H9 (cell line): ENCODE data around the gene WDR27. TPM values are rescaled to one million over a fixed set of nuclear protein-coding genes. Genes with fewer than 3 reads are reported as not detected.

ENCODE experiments used
- DNase-seq: peaks from one replicate; pipeline ENCODE4 v3.0.0-alpha.2; 2017
- H2AFZ ChIP-seq: one replicate; pipeline ENCODE4 v1.6.1; 2013; ENCODE audit warnings: mild to moderate bottlenecking, low read length, control low read depth, moderate library complexity
- H2AK5ac ChIP-seq: 2 replicates; pipeline ENCODE4 v1.6.1; 2013; ENCODE audit warnings: low read length, control low read depth, mixed read lengths; ENCODE audit not compliant: insufficient read length
- H2BK120ac ChIP-seq: one replicate; pipeline ENCODE4 v1.6.1; 2013; ENCODE audit warnings: low read depth, mild to moderate bottlenecking, low read length, control low read depth, inconsistent platforms; ENCODE audit not compliant: poor library complexity, severe bottlenecking
- H2BK12ac ChIP-seq: 2 replicates; pipeline ENCODE4 v1.6.1; 2013; ENCODE audit warnings: low read length, control low read depth, mixed read lengths, low read depth; ENCODE audit not compliant: insufficient read length
- H2BK15ac ChIP-seq: 2 replicates; pipeline ENCODE4 v1.6.1; 2013; ENCODE audit warnings: low read depth, low read length, control low read depth
- H2BK20ac ChIP-seq: one replicate; pipeline ENCODE4 v1.6.1; 2013; ENCODE audit warnings: low read depth, mild to moderate bottlenecking, low read length, control low read depth, inconsistent platforms; ENCODE audit not compliant: poor library complexity, severe bottlenecking
- H2BK5ac ChIP-seq: 2 replicates; pipeline ENCODE4 v1.6.1; 2013; ENCODE audit warnings: low read length, control low read depth, mixed read lengths; ENCODE audit not compliant: insufficient read length
- H3K14ac ChIP-seq: 2 replicates; pipeline ENCODE4 v1.6.1; 2013; ENCODE audit warnings: low read length, control low read depth; ENCODE audit not compliant: insufficient read depth
- H3K18ac ChIP-seq: 2 replicates; pipeline ENCODE4 v1.6.1; 2013; ENCODE audit warnings: low read depth, mild to moderate bottlenecking, mixed read lengths, low read length, control low read depth; ENCODE audit not compliant: insufficient read length
- H3K23ac ChIP-seq: 2 replicates; pipeline ENCODE4 v1.6.1; 2013; ENCODE audit warnings: low read length, control low read depth, mixed read lengths, low read depth; ENCODE audit not compliant: insufficient read length
- H3K23me2 ChIP-seq: 2 replicates; pipeline ENCODE4 v1.6.1; 2013; ENCODE audit warnings: low read depth, mild to moderate bottlenecking, mixed read lengths, low read length, control low read depth; ENCODE audit not compliant: insufficient read length, poor library complexity, severe bottlenecking
- H3K27ac ChIP-seq: 2 replicates; pipeline ENCODE4 v1.5.1; 2013; ENCODE audit warnings: low read length, control low read depth, mixed read lengths, low read depth; ENCODE audit not compliant: insufficient read length
- H3K27me3 ChIP-seq: 2 replicates; pipeline ENCODE4 v1.6.1; 2013; ENCODE audit warnings: low read length, control low read depth, inconsistent platforms; ENCODE audit not compliant: insufficient read depth
- H3K4ac ChIP-seq: 2 replicates; pipeline ENCODE4 v1.6.1; 2013; ENCODE audit warnings: low read depth, mild to moderate bottlenecking, control low read depth, inconsistent platforms, low read length, moderate library complexity
- H3K4me1 ChIP-seq: 2 replicates; pipeline ENCODE4 v1.6.1; 2013; ENCODE audit warnings: low read length, control low read depth, inconsistent platforms; ENCODE audit not compliant: insufficient read depth
- H3K4me2 ChIP-seq: 2 replicates; pipeline ENCODE4 v1.6.1; 2013; ENCODE audit warnings: low read length, control low read depth, mixed read lengths; ENCODE audit not compliant: insufficient read length, insufficient read depth
- H3K56ac ChIP-seq: 2 replicates; pipeline ENCODE4 v1.6.1; 2013; ENCODE audit warnings: low read depth, mild to moderate bottlenecking, mixed read lengths, low read length, control low read depth; ENCODE audit not compliant: insufficient read length
- H3K79me1 ChIP-seq: 2 replicates; pipeline ENCODE4 v1.6.1; 2013; ENCODE audit warnings: low read depth, mild to moderate bottlenecking, moderate library complexity, low read length, control low read depth, inconsistent platforms; ENCODE audit not compliant: insufficient read depth, poor library complexity, severe bottlenecking
- H3K79me2 ChIP-seq: 2 replicates; pipeline ENCODE4 v1.6.1; 2013; ENCODE audit warnings: low read length, control low read depth, inconsistent platforms; ENCODE audit not compliant: insufficient read depth
- H3K9ac ChIP-seq: 2 replicates; pipeline ENCODE4 v1.6.1; 2013; ENCODE audit warnings: low read length, control low read depth, mixed read lengths; ENCODE audit not compliant: insufficient read length; ENCODE audit errors: extremely low read depth
- H3K9me3 ChIP-seq: one replicate; pipeline ENCODE4 v1.6.1; 2013; ENCODE audit warnings: low read depth, low read length, inconsistent platforms; ENCODE audit not compliant: control insufficient read depth
- H3T11ph ChIP-seq: one replicate; pipeline ENCODE4 v1.6.1; 2013; ENCODE audit warnings: mild to moderate bottlenecking, low read length, control low read depth, inconsistent platforms
- H4K20me1 ChIP-seq: one replicate; pipeline ENCODE4 v1.6.1; 2013; ENCODE audit not compliant: control insufficient read depth, insufficient read length, insufficient read depth
- H4K5ac ChIP-seq: 2 replicates; pipeline ENCODE4 v1.6.1; 2013; ENCODE audit warnings: low read depth, mild to moderate bottlenecking, mixed read lengths, low read length, control low read depth; ENCODE audit not compliant: insufficient read length
- H4K8ac ChIP-seq: replicated peaks from 2 replicates; pipeline ENCODE4 v1.6.1; 2013; ENCODE audit warnings: low read length, control low read depth, mixed read lengths, low read depth; ENCODE audit not compliant: insufficient read length
- H4K91ac ChIP-seq: 2 replicates; pipeline ENCODE4 v1.6.1; 2013; ENCODE audit warnings: low read depth, mild to moderate bottlenecking, moderate library complexity, mixed read lengths, low read length, control low read depth; ENCODE audit not compliant: insufficient read length
- H3K27ac Mint-ChIP-seq, 3 experiments: 2 replicates in 2 of 3; 3 replicates in 1 of 3; pipeline ENCODE4 v1.8.0; 2020 to 2021; ENCODE audit warnings: mixed read lengths in 3 of 3, mild to moderate bottlenecking in 1 of 3, moderate library complexity in 1 of 3
- H3K27me3 Mint-ChIP-seq: 2 replicates; pipeline ENCODE4 v1.8.0; 2021; ENCODE audit warnings: low read depth, mild to moderate bottlenecking, moderate library complexity, mixed read lengths
- H3K36me3 Mint-ChIP-seq, 3 experiments: 2 replicates in 2 of 3; 3 replicates in 1 of 3; pipeline ENCODE4 v1.8.0; 2020 to 2021; ENCODE audit warnings: low read depth in 3 of 3, mixed read lengths in 3 of 3; ENCODE audit not compliant: insufficient read depth in 1 of 3
- H3K4me1 Mint-ChIP-seq, 2 experiments: 2 replicates each; pipeline ENCODE4 v1.8.0; 2020; ENCODE audit warnings: mixed read lengths in 2 of 2
- H3K4me3 Mint-ChIP-seq, 2 experiments: 2 replicates in 1 of 2; 3 replicates in 1 of 2; pipeline ENCODE4 v1.8.0; 2020 to 2021; ENCODE audit warnings: mild to moderate bottlenecking in 2 of 2, mixed read lengths in 2 of 2, moderate library complexity in 1 of 2
- H3K9me3 Mint-ChIP-seq, 2 experiments: 2 replicates in 1 of 2; 3 replicates in 1 of 2; pipeline ENCODE4 v1.8.0; 2020; ENCODE audit warnings: mild to moderate bottlenecking in 2 of 2, mixed read lengths in 2 of 2, moderate library complexity in 1 of 2
- CTCF ChIP-seq: fragments of 200-600 bp; sonication (generic); conservative IDR thresholded peaks from 3 replicates; pipeline ENCODE4 v1.8.0; 2021; ENCODE audit warnings: antibody characterized with exemption, mild to moderate bottlenecking
- WGBS: extraction: QIAGEN DNeasy Blood & Tissue Kit; methylation state at CpG from one replicate; pipeline ENCODE4 v1.1.7; 2013; ENCODE audit warnings: missing lambda C conversion rate, low lambda C conversion rate, mixed read lengths; ENCODE audit not compliant: insufficient read length; ENCODE audit errors: extremely low coverage; 5-methylcytosine and 5-hydroxymethylcytosine counted together
- total RNA-seq: library from RNA; stranded (reverse); gene quantifications from 2 replicates; pipeline ENCODE4 v1.2.1, GENCODE V29; 2021

WDR27 gene
- total RNA-seq, 1 experiment from 2014 or later, result 48.7 TPM

DNA sequence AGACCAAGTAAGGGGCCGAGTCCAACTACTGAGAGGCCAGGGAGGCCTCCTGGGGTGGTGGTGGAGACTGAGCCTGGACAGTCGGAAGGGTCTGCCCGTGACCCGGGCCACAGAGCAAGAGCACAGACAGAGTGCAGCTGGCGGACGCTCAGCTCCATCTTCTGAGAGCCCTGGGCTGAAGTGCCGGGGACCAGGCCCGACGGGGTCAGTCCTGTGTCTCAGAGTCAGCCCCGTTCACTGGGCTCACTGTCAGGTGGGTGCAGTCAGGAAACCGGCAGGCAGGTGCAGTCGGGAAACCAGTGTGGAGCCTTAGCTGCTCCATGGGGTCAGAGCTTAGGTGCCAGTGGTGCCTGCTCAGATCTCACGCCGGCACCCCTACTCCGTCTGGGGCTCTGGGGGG is 76.5 kb downstream of the WDR27 start:
- no peak overlapping the region for H2BK20ac ChIP-seq
- Mint-ChIP-seq H3K9me3 (peaks cover 2 to 9% of the 10 kb centered on the region in 2 experiments; a peak in 3 of 5 replicates), H3K27me3 (no peaks in the 10 kb centered on the region), H3K4me3 (no peak overlapping the region), H3K4me1 (peaks cover 23 to 36% of the 10 kb centered on the region in 2 experiments), H3K27ac (peak overlapping the region in 1 of 3 experiments; percentile 73; a peak in 1 of 7 replicates), H3K36me3 (peaks cover 28 to 49% (median 46%) of the 10 kb centered on the region in 3 experiments)
- no peak overlapping the region for H4K5ac ChIP-seq
- no peak overlapping the region for H2BK5ac ChIP-seq
- no peak overlapping the region for H3K4me2 ChIP-seq
- H4K20me1 ChIP-seq, result no peaks in the 10 kb centered on the region
- H3K23me2 ChIP-seq, result no peaks in the 10 kb centered on the region
- peaks cover 10% of the 10 kb centered on the region; the same call in 1 of the 2 replicates for H3K4me1 ChIP-seq
- no peaks in the 10 kb centered on the region for H3K9me3 ChIP-seq
- no CpG with 5 or more reads among the region's 15 CpGs for WGBS
- H2BK12ac ChIP-seq, result no peak overlapping the region
- H3K27ac ChIP-seq, result no peak overlapping the region
- no peak overlapping the region for H4K8ac ChIP-seq
- DNase-seq, result no peak
- no peak overlapping the region for H3K56ac ChIP-seq
- H2BK120ac ChIP-seq, result no peak overlapping the region
- no peak overlapping the region for H3T11ph ChIP-seq
- no peak overlapping the region for H4K91ac ChIP-seq
- H3K14ac ChIP-seq, result no peak overlapping the region
- no peak overlapping the region for H3K23ac ChIP-seq
- no peaks in the 10 kb centered on the region for H3K27me3 ChIP-seq
- no peak overlapping the region for H3K18ac ChIP-seq
- H3K79me2 ChIP-seq, result no peaks in the 10 kb centered on the region
- no peak overlapping the region for H3K4ac ChIP-seq
- H3K79me1 ChIP-seq, result no peaks in the 10 kb centered on the region
- no peak overlapping the region for H2AFZ ChIP-seq
- H2AK5ac ChIP-seq, result no peak overlapping the region
- H2BK15ac ChIP-seq, result no peak overlapping the region
- H3K9ac ChIP-seq, result no peak overlapping the region
- no peak for TF ChIP-seq CTCF
